ENCODE data around the gene PRR20G. TPM values are rescaled to one million over a fixed set of nuclear protein-coding genes. Genes with fewer than 3 reads are reported as not detected.

Gene PRR20G
- total RNA-seq, result not detected in 2 replicates
- long read RNA-seq, result 0 reads

GRCh38 chr3:127287840-127288239 lies at the start of gene PRR20G:
TSS of gene PRR20G (minus strand) at chr3:127288046. CDS start at chr3:127287365, 681 bp downstream.
- no peak within 1 kb of the TSS for H3K27ac Mint-ChIP-seq (ENCODE audit: unreplicated experiment)

GRCh38 chr3:127337001-127337400 lies 49.2 kb upstream of the PRR20G start:
- Mint-ChIP-seq H3K4me1 (no peaks in the 10 kb centered on the region), H3K9me3 (peaks cover 18% of the 10 kb centered on the region), H3K36me3 (ENCODE audit: low read depth) (peaks cover 5% of the 10 kb centered on the region), H3K27me3 (ENCODE audit: low read depth) (peaks cover 42% of the 10 kb centered on the region), H3K4me3 (no peak overlapping the region), H3K27ac (ENCODE audit: unreplicated experiment) (no peak overlapping the region)
- DNase-seq (ENCODE audit: low read depth, low spot score), result no peak
- no peak for TF ChIP-seq CTCF (conservative IDR thresholded peaks at IDR 0.05)

More at GRCh38 chr3:127287840-127288239, at the start of gene PRR20G:
- TF ChIP-seq CTCF (conservative IDR thresholded peaks at IDR 0.05), result no peak
- Mint-ChIP-seq H3K4me3 (no peak within 1 kb of the TSS), H3K27me3 (ENCODE audit: low read depth) (peaks cover 13% of the 10 kb centered on the region), H3K9me3 (peaks cover 12% of the 10 kb centered on the region), H3K4me1 (no peaks in the 10 kb centered on the region), H3K36me3 (ENCODE audit: low read depth) (no peaks in the 10 kb centered on the region)
- DNase-seq (ENCODE audit: low read depth, low spot score), result no peak

- H3K4me1 Mint-ChIP-seq, result no peaks in the 10 kb centered on the region
- peaks cover 40% of the 10 kb centered on the region for H3K27me3 Mint-ChIP-seq (ENCODE audit: low read depth)
- peaks cover 5% of the 10 kb centered on the region for H3K36me3 Mint-ChIP-seq (ENCODE audit: low read depth)
- H3K9me3 Mint-ChIP-seq, result peaks cover 23% of the 10 kb centered on the region
- H3K27ac Mint-ChIP-seq (ENCODE audit: unreplicated experiment), result no peak overlapping the region
- TF ChIP-seq CTCF (conservative IDR thresholded peaks at IDR 0.05), result no peak
- DNase-seq (ENCODE audit: low read depth, low spot score), result no peak
- H3K4me3 Mint-ChIP-seq, result no peak overlapping the region
These were observed 48.3 kb upstream of the PRR20G start for GRCh38 chr3:127336101-127336500.

- no peaks in the 10 kb centered on the region for H3K4me1 Mint-ChIP-seq
- H3K9me3 Mint-ChIP-seq, result peaks cover 23% of the 10 kb centered on the region
- H3K4me3 Mint-ChIP-seq, result no peak overlapping the region
- H3K27me3 Mint-ChIP-seq (ENCODE audit: low read depth), result peaks cover 23% of the 10 kb centered on the region
- no peak for TF ChIP-seq CTCF (conservative IDR thresholded peaks at IDR 0.05)
- peaks cover 7% of the 10 kb centered on the region for H3K36me3 Mint-ChIP-seq (ENCODE audit: low read depth)
- no peak for DNase-seq (ENCODE audit: low read depth, low spot score)
- H3K27ac Mint-ChIP-seq (ENCODE audit: unreplicated experiment), result no peak overlapping the region
These were observed 42.5 kb upstream of the PRR20G start for GRCh38 chr3:127330385-127330784.

- peaks cover 7% of the 10 kb centered on the region for H3K36me3 Mint-ChIP-seq (ENCODE audit: low read depth)
- no peak overlapping the region for H3K4me3 Mint-ChIP-seq
- peaks cover 21% of the 10 kb centered on the region for H3K9me3 Mint-ChIP-seq
- H3K27ac Mint-ChIP-seq (ENCODE audit: unreplicated experiment), result no peak overlapping the region
- no peak for DNase-seq (ENCODE audit: low read depth, low spot score)
- TF ChIP-seq CTCF (conservative IDR thresholded peaks at IDR 0.05), result no peak
- no peaks in the 10 kb centered on the region for H3K4me1 Mint-ChIP-seq
- peaks cover 26% of the 10 kb centered on the region for H3K27me3 Mint-ChIP-seq (ENCODE audit: low read depth)
These were observed 41.9 kb upstream of the PRR20G start for GRCh38 chr3:127329631-127330285.
